HG02759 (cell line): ENCODE data around the gene NXN.

Source experiments
- ATAC-seq: cut with Tn5 transposase; IDR thresholded peaks from one replicate; pipeline ENCODE4 v1.9.1; 2021; ENCODE audit warnings: mild to moderate bottlenecking, moderate library complexity; ENCODE audit not compliant: unreplicated experiment

The NXN gene

GRCh38 chr17:979539-980405 lies at the start of gene NXN:
NXN (minus strand) TSS chr17:979776.
- peak; percentile 77 for ATAC-seq

DNA sequence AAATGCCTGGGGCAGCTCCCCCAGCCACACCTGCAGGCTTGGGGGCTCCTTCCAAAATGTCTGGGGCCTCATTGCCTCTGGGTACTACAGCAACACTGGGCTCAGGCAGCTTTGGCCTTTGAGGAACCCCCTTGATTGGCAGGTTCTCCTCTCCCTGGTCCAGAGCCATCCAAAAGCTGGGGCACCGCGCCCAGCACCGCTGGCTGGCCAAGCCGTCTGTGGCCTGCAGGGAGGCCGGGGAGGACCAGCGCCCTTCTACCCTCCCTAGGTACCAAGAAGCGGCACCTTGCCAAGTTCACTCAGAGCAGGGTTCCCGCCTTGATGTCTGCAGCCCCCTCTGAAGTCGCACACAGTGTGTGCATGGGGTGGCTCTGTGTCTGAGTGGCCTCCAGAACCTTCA lies 47.5 kb upstream of the NXN start:
- no peak for ATAC-seq

DNA sequence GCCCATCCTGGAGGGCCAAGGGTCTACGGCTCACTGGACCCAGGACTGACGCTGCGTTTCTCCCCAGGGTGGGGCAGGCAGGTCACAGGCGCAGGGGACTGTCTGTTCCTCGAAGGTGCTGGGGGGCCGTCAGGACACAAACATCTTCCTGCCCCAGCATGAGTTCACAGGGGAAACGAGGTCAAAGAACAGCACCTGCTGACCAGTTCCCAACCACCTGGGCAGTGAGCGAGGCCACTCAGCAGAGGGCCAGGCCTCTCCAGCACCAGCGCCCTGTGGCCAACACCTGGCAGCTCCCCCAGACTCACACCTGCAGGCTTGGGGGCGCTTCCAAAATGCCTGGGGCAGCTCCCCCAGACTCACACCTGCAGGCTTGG lies 47.0 kb upstream of the NXN start:
- ATAC-seq: no peak

DNA sequence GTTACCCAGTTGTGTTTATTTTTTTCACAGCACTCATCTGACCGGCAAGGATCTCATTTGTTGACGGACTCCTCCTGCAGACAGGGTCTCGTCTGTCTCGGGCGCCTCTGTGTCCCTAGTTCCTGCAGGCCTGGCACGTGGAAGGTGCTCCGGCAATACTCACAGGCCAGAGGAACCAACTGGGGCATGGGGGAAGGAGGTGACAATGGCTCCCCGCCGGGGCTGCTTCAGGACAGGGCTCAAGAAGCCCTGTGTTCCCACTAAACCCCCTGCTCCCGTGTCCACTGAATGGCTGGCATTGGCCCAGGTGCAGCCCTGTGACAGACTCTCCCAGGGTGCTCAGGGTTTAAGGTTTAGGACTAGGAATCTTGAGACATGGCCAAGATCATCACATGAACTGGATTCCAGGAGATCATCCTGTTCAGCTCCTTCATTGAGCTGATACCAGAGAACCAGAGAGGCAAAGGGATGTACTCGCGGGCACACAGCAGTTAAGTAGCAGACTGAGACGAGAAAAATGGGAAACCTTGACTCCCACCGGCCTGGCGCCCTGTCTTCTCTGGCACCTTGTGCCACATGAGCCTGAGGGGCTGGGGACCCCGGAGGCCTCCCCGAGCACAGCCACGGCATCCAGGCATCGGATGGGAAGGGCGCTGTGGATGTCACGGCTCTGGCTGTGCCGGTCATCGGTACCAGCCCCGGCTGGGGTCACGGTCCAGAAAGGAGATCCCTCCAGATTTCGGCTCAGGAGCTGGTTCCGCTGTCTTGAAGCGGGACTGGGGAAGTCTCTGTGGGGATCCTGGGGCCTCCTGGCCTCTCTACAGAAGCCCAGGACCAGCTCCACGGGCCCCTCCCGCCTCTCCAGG lies 46.4 kb upstream of the NXN start:
- no peak for ATAC-seq

- no peak for ATAC-seq
Observed at GRCh38 chr17:1024076-1024475, 44.5 kb upstream of the NXN start.

- no peak for ATAC-seq
Observed at GRCh38 chr17:1022278-1023024, 42.9 kb upstream of the NXN start.

GRCh38 chr17:1021147-1021546 lies 41.6 kb upstream of the NXN start:
- no peak for ATAC-seq

DNA sequence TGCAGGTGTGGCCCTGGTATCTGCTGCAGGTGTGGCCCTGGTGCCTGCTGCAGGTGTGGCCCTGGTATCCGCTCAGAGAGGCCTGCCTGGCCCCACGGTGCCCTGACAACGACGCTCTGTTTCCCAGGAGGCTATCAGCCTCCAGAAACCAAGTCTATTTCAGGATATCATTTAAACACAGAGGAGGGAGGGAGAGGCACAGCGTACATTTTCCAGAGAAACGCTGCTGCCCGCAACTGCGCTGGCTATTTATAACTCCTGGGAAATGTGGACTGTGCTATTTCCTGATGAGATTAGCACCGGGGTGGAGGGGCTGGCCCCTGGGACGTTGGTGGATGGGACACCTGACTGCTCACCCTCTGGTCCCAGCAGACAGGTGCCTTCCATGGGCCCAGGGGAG lies 39.9 kb upstream of the NXN start:
- no peak for ATAC-seq

DNA sequence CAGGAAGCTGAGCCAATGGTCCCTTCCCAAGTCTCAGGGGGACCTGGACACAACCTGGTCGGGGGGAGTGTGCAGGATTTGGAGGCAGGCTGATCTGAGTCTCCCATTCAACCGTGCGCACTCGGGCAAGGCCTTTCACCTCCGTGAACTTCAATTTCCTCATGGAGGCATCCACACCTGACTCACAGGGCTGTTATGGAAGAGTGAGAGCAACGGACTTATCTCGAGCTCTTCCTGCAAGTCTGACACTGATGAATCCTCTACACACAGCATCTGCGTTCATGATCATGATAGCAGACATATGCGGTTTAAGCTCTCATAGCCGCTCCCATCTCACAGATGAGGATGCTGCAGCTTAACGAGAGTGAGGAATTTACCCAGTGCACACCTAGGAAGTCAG lies 39.0 kb upstream of the NXN start:
- no peak for ATAC-seq

GRCh38 chr17:1013729-1014090 lies 34.1 kb upstream of the NXN start:
- no peak for ATAC-seq

DNA sequence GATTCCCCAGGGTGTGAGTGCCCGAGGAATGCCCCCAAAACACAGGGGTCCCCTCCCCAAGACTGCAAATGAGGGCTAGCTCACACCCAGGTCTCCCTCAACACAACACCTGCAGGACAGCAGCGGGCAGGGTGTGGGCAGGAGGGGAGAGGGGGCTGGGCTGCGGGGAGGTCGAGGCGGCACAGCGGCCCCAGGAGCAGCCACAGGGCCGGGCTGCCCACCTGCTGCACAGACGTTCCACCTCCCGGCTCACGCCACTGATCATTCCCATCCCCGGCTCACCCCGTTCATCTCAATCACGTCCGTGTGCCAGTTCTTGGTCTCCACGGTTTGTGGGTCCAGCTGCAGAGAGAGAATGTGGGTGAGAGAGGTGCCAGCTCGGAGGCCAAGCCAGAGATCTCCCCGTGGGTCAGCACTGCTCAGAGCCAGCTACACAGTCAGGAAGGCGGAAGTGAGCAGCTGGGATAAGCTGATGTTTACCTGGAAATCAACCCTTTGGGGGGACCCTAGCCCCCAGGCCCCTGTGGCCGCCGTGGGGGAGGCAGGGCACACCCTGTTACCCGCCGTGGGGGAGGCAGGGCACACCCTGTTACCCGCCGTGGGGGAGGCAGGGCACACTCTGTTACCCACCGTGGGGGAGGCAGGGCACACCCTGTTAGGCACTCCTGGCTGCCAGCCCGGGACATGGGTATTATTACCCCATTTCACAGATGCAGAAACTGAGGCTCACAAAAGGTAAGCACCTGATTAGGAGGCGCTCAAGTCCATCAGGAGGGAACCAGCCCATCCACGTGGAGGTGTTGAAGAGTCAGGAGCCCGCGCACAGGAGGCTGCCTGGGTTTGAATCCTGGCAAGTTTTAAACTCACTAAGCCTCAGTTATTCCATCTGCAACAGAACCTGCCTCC lies 33.5 kb upstream of the NXN start:
- ATAC-seq: no peak

GRCh38 chr17:1011760-1012735 lies 32.5 kb upstream of the NXN start:
- ATAC-seq: no peak

DNA sequence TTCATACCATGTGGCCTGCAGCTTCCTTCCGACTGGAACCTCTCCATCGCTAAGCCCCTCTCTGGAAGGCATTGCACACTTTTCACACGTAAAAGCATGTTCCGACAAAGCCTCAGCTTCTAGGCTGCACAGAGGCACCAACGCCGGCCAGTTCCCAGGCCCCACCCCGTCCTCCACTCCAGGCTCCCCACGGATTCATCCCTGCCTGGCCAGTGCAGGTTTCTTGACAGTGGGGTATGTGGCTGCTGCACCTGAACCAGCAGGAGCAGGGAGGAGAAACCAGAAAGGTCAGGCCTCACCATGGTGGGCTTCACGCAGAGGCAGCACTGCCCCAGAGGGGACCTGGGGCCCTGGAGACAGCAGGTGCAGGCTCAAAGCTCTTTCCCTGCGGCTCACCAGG lies 31.6 kb upstream of the NXN start:
- no peak for ATAC-seq

GRCh38 chr17:1010586-1010985 lies 31.0 kb upstream of the NXN start:
- no peak for ATAC-seq

DNA sequence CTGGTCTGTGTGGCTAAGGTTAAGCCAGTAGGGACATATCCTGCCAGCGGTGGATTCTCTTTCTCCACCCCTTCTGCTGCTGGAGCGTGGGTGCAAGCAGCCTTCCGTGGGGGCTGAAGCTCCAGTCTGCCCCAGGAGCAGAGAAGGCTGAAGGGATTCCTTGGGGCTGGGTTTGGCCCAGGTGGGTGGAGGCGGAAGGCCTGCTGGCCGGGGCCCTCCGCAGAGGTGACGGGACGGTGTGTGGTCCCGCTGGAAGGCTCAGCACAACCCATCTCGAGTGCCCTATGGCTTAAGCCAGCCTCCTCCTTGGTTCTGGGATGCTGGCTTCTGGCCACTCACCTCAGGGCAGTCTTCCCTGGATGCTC lies 30.5 kb upstream of the NXN start:
- ATAC-seq: no peak

DNA sequence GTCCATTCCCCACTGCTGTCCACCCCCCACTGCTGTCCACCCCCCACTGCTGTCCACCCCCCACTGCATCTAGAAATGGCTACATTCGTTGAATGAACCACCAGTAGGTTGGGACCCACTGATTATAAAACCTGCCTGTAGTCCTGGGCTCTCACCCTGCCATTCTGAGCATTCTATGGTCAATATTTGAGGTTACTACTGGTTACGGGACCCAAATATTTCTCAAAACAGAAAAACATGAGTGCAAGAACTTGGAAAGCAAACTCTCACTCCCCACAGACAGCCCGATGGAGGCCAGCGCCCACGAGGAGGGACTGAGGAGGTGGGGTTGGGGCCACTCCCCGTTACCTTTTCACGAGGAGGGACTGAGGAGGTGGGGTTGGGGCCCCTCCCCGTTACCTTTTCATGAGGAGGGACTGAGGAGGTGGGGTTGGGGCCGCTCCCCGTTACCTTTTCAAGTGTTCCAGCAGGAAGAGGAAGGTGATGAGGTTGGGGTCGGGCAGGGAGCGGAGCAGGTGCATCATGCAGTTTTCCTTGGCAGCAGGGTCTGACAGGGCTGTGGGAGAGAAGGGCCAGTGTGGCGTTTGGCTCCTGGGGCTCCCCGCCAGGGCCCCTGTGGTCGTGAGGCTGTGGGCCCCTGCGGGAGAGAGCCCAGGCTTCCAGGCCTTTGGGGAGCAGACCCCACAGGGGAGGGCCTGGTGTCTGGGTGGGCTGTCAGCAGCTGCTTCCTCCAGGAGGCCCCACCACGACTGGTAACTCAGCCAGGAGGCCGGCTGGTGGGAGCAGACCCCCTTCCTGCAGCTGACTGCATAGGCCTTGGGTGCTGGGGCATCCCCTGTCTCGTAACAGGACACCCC lies 29.9 kb upstream of the NXN start:
- no peak for ATAC-seq

GRCh38 chr17:1008008-1008761 lies 28.6 kb upstream of the NXN start:
- no peak for ATAC-seq
